Spleen (tissue), 13 donors: ENCODE data around the gene TEX30. TPM values are rescaled to one million over a fixed set of nuclear protein-coding genes. Genes with fewer than 3 reads are reported as not detected.

Experiments
- DNase-seq: peaks from one replicate; pipeline ENCODE4 v3.0.0-alpha.2; 2020
- H3K27ac ChIP-seq, 8 donors: fragments of 200-600 bp; sonication (generic) in 7 of 8; 1 replicate in 4 of 8; 2 replicates in 4 of 8; pipeline versions ENCODE4 v1.5.0 to v1.8.0; 2016 to 2021; ENCODE audit warnings: inconsistent platforms in 4 of 8, mild to moderate bottlenecking in 4 of 8, moderate library complexity in 1 of 8
- H3K27me3 ChIP-seq, 7 donors: fragments of 200-600 bp; sonication (generic) in 6 of 7; replicated peaks in 1 of 7; 1 replicate in 4 of 7; 2 replicates in 3 of 7; pipeline versions ENCODE4 v1.5.0 to v1.8.0; 2016 to 2021; ENCODE audit warnings: inconsistent platforms in 3 of 7, mild to moderate bottlenecking in 1 of 7
- H3K36me3 ChIP-seq, 6 donors: fragments of 200-600 bp; sonication (generic) in 5 of 6; 1 replicate in 4 of 6; 2 replicates in 2 of 6; pipeline versions ENCODE4 v1.5.0 to v1.8.0; 2016 to 2021; ENCODE audit warnings: inconsistent platforms in 2 of 6
- H3K4me1 ChIP-seq, 6 donors: fragments of 200-600 bp; sonication (generic) in 5 of 6; 1 replicate in 3 of 6; 2 replicates in 3 of 6; pipeline versions ENCODE4 v1.5.0 to v1.8.0; 2016 to 2021; ENCODE audit warnings: inconsistent platforms in 3 of 6
- H3K4me3 ChIP-seq, 8 donors: fragments of 200-600 bp; sonication (generic) in 7 of 8; 1 replicate in 4 of 8; 2 replicates in 4 of 8; pipeline versions ENCODE4 v1.5.0 to v1.8.0; 2016 to 2021; ENCODE audit warnings: inconsistent platforms in 4 of 8, mild to moderate bottlenecking in 4 of 8, moderate library complexity in 2 of 8
- H3K9me3 ChIP-seq, 8 donors: fragments of 200-600 bp; sonication (generic) in 7 of 8; 1 replicate in 4 of 8; 2 replicates in 4 of 8; pipeline versions ENCODE4 v1.5.0 to v1.8.0; 2016 to 2021; ENCODE audit warnings: inconsistent platforms in 4 of 8
- CTCF ChIP-seq, 11 experiments: fragments of 200-600 bp in 7 of 11; fragments of 450-650 bp in 4 of 11; sonication (generic) in 4 of 11; IDR thresholded peaks in 8 of 11; conservative IDR thresholded peaks in 3 of 11; 1 replicate in 7 of 11; 2 replicates in 4 of 11; pipeline versions ENCODE4 v1.4.0 to v1.8.0; 2016 to 2021; ENCODE audit warnings: antibody characterized with exemption in 11 of 11, inconsistent platforms in 4 of 11, mild to moderate bottlenecking in 1 of 11
- POLR2A ChIP-seq, 3 donors: fragments of 450-650 bp; IDR thresholded peaks; one replicate each; pipeline ENCODE4 v1.5.1; 2017; ENCODE audit warnings: antibody characterized with exemption in 3 of 3, mild to moderate bottlenecking in 1 of 3
- POLR2AphosphoS5 ChIP-seq, 3 donors: sonication (generic); formaldehyde crosslinking; IDR thresholded peaks; one replicate each; pipeline ENCODE4 v1.5.1; 2017; ENCODE audit warnings: antibody characterized with exemption in 3 of 3
- WGBS, 5 donors: extraction: QIAGEN DNeasy Blood & Tissue Kit in 3 of 5; methylation state at CpG; one replicate each; pipeline versions ENCODE4 v1.1.5 to v1.1.7; 2013 to 2018; 5-methylcytosine and 5-hydroxymethylcytosine counted together
- intact Hi-C: fragments of 100-400 bp; cut with DNase I; formaldehyde crosslinking; loops from one replicate; pipeline ENCODE4 v1.15.0; 2023; ENCODE audit warnings: low total_unique reads
- long read RNA-seq, 2 donors: transcript quantifications; one replicate each; lab custom pipeline, GENCODE V29; 2026
- polyA plus RNA-seq, 3 donors: library from polyadenylated mRNA; stranded (reverse); fragments of 200-250 nt; gene quantifications; one replicate each; pipeline ENCODE4 v1.2.1, GENCODE V29; 2013
- total RNA-seq, 7 donors: library from RNA; depleted of rRNA in 3 of 7; stranded (reverse); fragments of >200 nt in 3 of 7; fragmentation: NEBNext Ultra II Directional in 4 of 7; extraction: Animal tissue kit (Norgen Biotek cat#: 25700) in 4 of 7; gene quantifications; one replicate each; pipeline versions ENCODE4 v1.1.0 to v1.2.1, GENCODE V29; 2016 to 2021
- donor health status: healthy with polysubstance abuse.
- donor health status: DM: no; HTN: no; CAD: no; lungs with moderate emphysema.
- donor health status: DM: no; HTN: no; CAD: no.
- donor health status: Bipolar disorder and iron deficiency.
- donor health status: healthy.
- donor health status: DM: no; HTN: no; CAD: no.
- donor health status: DM: yes; HTN: yes; CAD: no.

The TEX30 gene
- total RNA-seq (10 to 100 TPM in 2 of 7 donors, 1 to 10 TPM in 5; 4.4 to 10.9 (median 5.6) TPM), polyA plus RNA-seq (10 to 100 TPM in 2 of 3 donors, 1 to 10 TPM in 1; 9.2 to 11.2 (median 10.7) TPM)
- long read RNA-seq, donor 1, transcript TEX30-205 (5 exons, 959 nt) = minor isoform, 5 of 12 reads
- long read RNA-seq, donor 1, transcript TEX30-206 (6 exons, 1,165 nt) = major isoform, 7 of 12 reads
- long read RNA-seq, donor 1, partial matches to known transcripts = 0 of 12 reads
- long read RNA-seq, donor 1, other reads (novel, unspliced or antisense) = 0 of 12 reads
- long read RNA-seq, donor 2, partial matches to known transcripts = 0 of 5 reads
- long read RNA-seq, donor 2, other reads (novel, unspliced or antisense) = 0 of 5 reads

GRCh38 chr13:102773441-102774213 lies at the start of gene TEX30:
Gene TEX30, minus strand, starts transcription at chr13:102773786. Its CDS starts 3,760 bp downstream, at chr13:102770026.
- TF ChIP-seq CTCF (IDR thresholded peaks at IDR 0.05 in 8 of 11, conservative IDR thresholded peaks at IDR 0.05 in 3 of 11) (peak in 5 of 11 experiments; percentile 9 to 37 (median 18)), POLR2A (IDR thresholded peaks at IDR 0.05) (peak; percentile 53 to 77 (median 68)), POLR2AphosphoS5 (IDR thresholded peaks at IDR 0.05) (peak; percentile 92 to 97 (median 96))
- peak within 1 kb of the TSS; percentile 70 to 97 (median 87) for H3K4me3 ChIP-seq
- H3K27me3 ChIP-seq = no peaks in the 10 kb centered on the region
- H3K9me3 ChIP-seq = no peaks in the 10 kb centered on the region
- intact Hi-C loops = loop anchor here (10.0 kb wide), 1 partner anchor 179 kb away; the partner anchor contains the start of gene TPP2
- H3K4me1 ChIP-seq = peaks cover 8 to 37% (median 23%) of the 10 kb centered on the region in 6 donors
- peak; percentile 97 for DNase-seq
- WGBS, 5 donors = 3 to 13% (median 3%) methylated on average over 22 to 85 of the region's 85 CpGs
- H3K27ac ChIP-seq = peak within 1 kb of the TSS; percentile 83 to 93 (median 89)
- H3K36me3 ChIP-seq = no peaks in the 10 kb centered on the region

GRCh38 chr13:102817907-102818306 lies 44.3 kb upstream of the TEX30 start:
- intact Hi-C loops = no loop called here
- no peaks in the 10 kb centered on the region for H3K27me3 ChIP-seq

GRCh38 chr13:102817241-102817640 lies 43.7 kb upstream of the TEX30 start:
- H3K27ac ChIP-seq = no peak overlapping the region
- DNase-seq = no peak
- WGBS, 5 donors = 90 to 100% (median 96%) methylated on average over 1 of the region's 1 CpG
- intact Hi-C loops = no loop called here
- H3K27me3 ChIP-seq = no peaks in the 10 kb centered on the region
- no peak overlapping the region for H3K4me3 ChIP-seq
- no peak for TF ChIP-seq POLR2AphosphoS5 (IDR thresholded peaks at IDR 0.05)
- no peak for TF ChIP-seq CTCF (IDR thresholded peaks at IDR 0.05 in 8 of 11, conservative IDR thresholded peaks at IDR 0.05 in 3 of 11)
- no peak for TF ChIP-seq POLR2A (IDR thresholded peaks at IDR 0.05)
- peaks cover 0 to under 1% (median 0%) of the 10 kb centered on the region in 8 donors for H3K9me3 ChIP-seq
- H3K4me1 ChIP-seq = peaks cover 0 to 20% (median 4%) of the 10 kb centered on the region in 6 donors
- H3K36me3 ChIP-seq = peaks cover 0 to 53% (median 13%) of the 10 kb centered on the region in 6 donors

More at GRCh38 chr13:102817907-102818306, 44.3 kb upstream of the TEX30 start:
- peaks cover 0 to 20% (median 4%) of the 10 kb centered on the region in 6 donors for H3K4me1 ChIP-seq
- DNase-seq = no peak
- no peak overlapping the region for H3K4me3 ChIP-seq
- H3K9me3 ChIP-seq = no peaks in the 10 kb centered on the region
- no peak overlapping the region for H3K27ac ChIP-seq
- peaks cover 0 to 56% (median 15%) of the 10 kb centered on the region in 6 donors for H3K36me3 ChIP-seq
- TF ChIP-seq POLR2AphosphoS5 (IDR thresholded peaks at IDR 0.05) (no peak), POLR2A (IDR thresholded peaks at IDR 0.05) (no peak), CTCF (IDR thresholded peaks at IDR 0.05 in 8 of 11, conservative IDR thresholded peaks at IDR 0.05 in 3 of 11) (no peak)
